WTC11 (cell line): ENCODE results near the gene ARIH1. TPM values are rescaled to one million over a fixed set of nuclear protein-coding genes. Genes with fewer than 3 reads are reported as not detected.
A peak's percentile ranks its signal among the peaks of the same experiment; 100 is the strongest.
"Not testable (repeated sequence)": the region's sequence is repeated elsewhere in the genome, so short reads cannot be mapped to it uniquely, and the experiment has no call there.

Experiments
- ATAC-seq: fragments of 200-7000 bp; cut with Tn5 transposase; 2 replicates; pipeline ENCODE4 v1.10.0; 2021; ENCODE audit warnings: mild to moderate bottlenecking, moderate library complexity
- CTCF ChIA-PET: fragments of 300-600 bp; sonication (Branson Sonifier 250); formaldehyde crosslinking; loops from one replicate; lab custom pipeline; 2021; ENCODE audit warnings: antibody characterized with exemption; lab: Charles Lee
- POLR2A ChIA-PET: fragments of 350-600 bp; sonication (Branson Sonifier 250); formaldehyde crosslinking; loops from one replicate; lab custom pipeline; 2021; ENCODE audit warnings: antibody characterized with exemption; lab: Charles Lee
- DNase-seq: peaks from one replicate; pipeline ENCODE4 v3.0.0; 2021; ENCODE audit warnings: low spot score
- H3K27ac Mint-ChIP-seq: 2 replicates; pipeline ENCODE4 v1.8.0; 2021; ENCODE audit warnings: mixed read lengths
- H3K27me3 Mint-ChIP-seq: 2 replicates; pipeline ENCODE4 v1.8.0; 2021; ENCODE audit warnings: low read depth, mild to moderate bottlenecking, moderate library complexity, mixed read lengths
- H3K36me3 Mint-ChIP-seq: 2 replicates; pipeline ENCODE4 v1.8.0; 2021; ENCODE audit warnings: mixed read lengths
- H3K4me1 Mint-ChIP-seq: 2 replicates; pipeline ENCODE4 v1.8.0; 2022; ENCODE audit warnings: mixed read lengths
- H3K4me3 Mint-ChIP-seq: 2 replicates; pipeline ENCODE4 v1.8.0; 2021; ENCODE audit warnings: mild to moderate bottlenecking, moderate library complexity, mixed read lengths
- H3K9me3 Mint-ChIP-seq: 2 replicates; pipeline ENCODE4 v1.8.0; 2021; ENCODE audit warnings: mixed read lengths
- CTCF ChIP-seq: fragments of 200-600 bp; IDR thresholded peaks from 2 replicates; pipeline ENCODE4 v1.8.0; 2022; ENCODE audit warnings: antibody characterized with exemption
- total RNA-seq: library from RNA; stranded (reverse); gene quantifications from 3 replicates; pipeline ENCODE4 v1.2.3, GENCODE V29; 2021

Gene ARIH1
- total RNA-seq, 1 experiment from 2014 or later: 198 TPM

- ATAC-seq (peak; percentile 96), DNase-seq (peak; percentile 79)
- H3K27ac Mint-ChIP-seq, H3K36me3 Mint-ChIP-seq, H3K4me3 Mint-ChIP-seq, H3K9me3 Mint-ChIP-seq, POLR2A ChIA-PET, H3K27me3 Mint-ChIP-seq, H3K4me1 Mint-ChIP-seq: not testable (repeated sequence)
- TF ChIP-seq CTCF: peak; percentile 65
- CTCF ChIA-PET: interaction anchor here (1.0 to 1.8 kb wide), 4 partner anchors 24 to 42 kb away, joined by 3 to 10 read pairs (median 6); no protein-coding TSS in a partner anchor
These were observed 154.3 kb downstream of the ARIH1 start for GRCh38 chr15:72628249-72629067.

GRCh38 chr15:72629068-72629570 is 155.0 kb downstream of the ARIH1 start:
- POLR2A ChIA-PET, DNase-seq, ATAC-seq, H3K27ac Mint-ChIP-seq, H3K27me3 Mint-ChIP-seq, H3K4me1 Mint-ChIP-seq, H3K9me3 Mint-ChIP-seq, H3K36me3 Mint-ChIP-seq, H3K4me3 Mint-ChIP-seq: not testable (repeated sequence)
- CTCF ChIA-PET: interaction anchor here (1.0 to 1.8 kb wide), 4 partner anchors 24 to 42 kb away, joined by 3 to 10 read pairs (median 6); no protein-coding TSS in a partner anchor

GRCh38 chr15:72636519-72637282 is 162.6 kb downstream of the ARIH1 start:
- H3K36me3 Mint-ChIP-seq, H3K9me3 Mint-ChIP-seq, POLR2A ChIA-PET, H3K27me3 Mint-ChIP-seq, CTCF ChIA-PET, H3K4me3 Mint-ChIP-seq, H3K27ac Mint-ChIP-seq, H3K4me1 Mint-ChIP-seq: not testable (repeated sequence)
- peak; percentile 79 for DNase-seq
- ATAC-seq: peak; percentile 80

GRCh38 chr15:72639759-72640483 is 165.8 kb downstream of the ARIH1 start:
- H3K36me3 Mint-ChIP-seq, POLR2A ChIA-PET: not testable (repeated sequence)

GRCh38 chr15:72642271-72642670 is 168.1 kb downstream of the ARIH1 start:
- H3K9me3 Mint-ChIP-seq, H3K27me3 Mint-ChIP-seq, DNase-seq, H3K27ac Mint-ChIP-seq, CTCF ChIA-PET, H3K4me3 Mint-ChIP-seq, POLR2A ChIA-PET, H3K4me1 Mint-ChIP-seq, H3K36me3 Mint-ChIP-seq: not testable (repeated sequence)
- ATAC-seq: peak; percentile 93

More at GRCh38 chr15:72639759-72640483, 165.8 kb downstream of the ARIH1 start:
- ATAC-seq, H3K4me3 Mint-ChIP-seq, DNase-seq, H3K27ac Mint-ChIP-seq, H3K9me3 Mint-ChIP-seq, CTCF ChIA-PET, H3K27me3 Mint-ChIP-seq, H3K4me1 Mint-ChIP-seq: not testable (repeated sequence)

GRCh38 chr15:72648631-72649253 is 174.6 kb downstream of the ARIH1 start:
- ATAC-seq, H3K27me3 Mint-ChIP-seq, H3K4me1 Mint-ChIP-seq, CTCF ChIA-PET, POLR2A ChIA-PET, H3K9me3 Mint-ChIP-seq, DNase-seq, H3K4me3 Mint-ChIP-seq, H3K36me3 Mint-ChIP-seq: not testable (repeated sequence)
- H3K27ac Mint-ChIP-seq: peak overlapping the region; percentile 60; the same call in 1 of the 2 replicates

Other genes with a start within 250 kb of the ARIH1 start
- 858 to 1,399 TPM (median 1,351 TPM) in 3 replicates for gene PKM, start 243.1 kb upstream of the ARIH1 start, total RNA-seq
- 40.8 to 42.1 TPM (median 41.9 TPM) in 3 replicates for gene PARP6, start 201.8 kb upstream of the ARIH1 start, total RNA-seq
- gene CELF6, start 154.2 kb upstream of the ARIH1 start, total RNA-seq: not detected in 3 replicates
- gene HEXA, start 98.3 kb upstream of the ARIH1 start, total RNA-seq: 48.1 to 50.2 TPM (median 49.7 TPM) in 3 replicates
- not detected in 3 replicates for gene TMEM202, start 76.0 kb upstream of the ARIH1 start, total RNA-seq
- 0.73 to 1.9 TPM (median 0.85 TPM) in 3 replicates for gene GOLGA6B, start 180.4 kb downstream of the ARIH1 start, total RNA-seq
- 0.18 TPM in 1 of 3 replicates, not detected in the others for gene HIGD2B, start 211.9 kb downstream of the ARIH1 start, total RNA-seq
- 29.3 to 35.6 TPM (median 31.5 TPM) in 3 replicates for gene BBS4, start 211.9 kb downstream of the ARIH1 start, total RNA-seq